ENCODE results near the gene MEPCE. TPM values are rescaled to one million over a fixed set of nuclear protein-coding genes. Genes with fewer than 3 reads are reported as not detected.
A peak's percentile ranks its signal among the peaks of the same experiment; 100 is the strongest.

Gene MEPCE
- total and polyA plus RNA-seq, 9 of the 15 experiments (the other 6 are each of a cell fraction or from before 2014, with no cell fraction given): 10.9 to 76.3 (median 44.1) TPM

GRCh38 chr7:100428967-100429636, 529 bp upstream of the MEPCE start (continued):
- no peak; the same call in 1 of the 2 replicates for TF ChIP-seq ATF4 (CRISPR knock-in tag; IDR thresholded peaks at IDR 0.05)
- TF ChIP-seq TAF7 (tag; IDR thresholded peaks at IDR 0.05): peak; percentile 94
- peak; percentile 41 for TF ChIP-seq THRB (CRISPR knock-in tag; conservative IDR thresholded peaks at IDR 0.05)
- TF ChIP-seq PHF8 (IDR thresholded peaks at IDR 0.05; ENCODE audit: borderline replicate concordance, low read length): peak; percentile 66
- no peak for TF ChIP-seq ZBTB11 (CRISPR knock-in tag; IDR thresholded peaks at IDR 0.05)
- no peak for TF ChIP-seq RBM25 (IDR thresholded peaks at IDR 0.05; ENCODE audit: low read depth, low read length, severe bottlenecking)
- TF ChIP-seq KLF13 (tag; IDR thresholded peaks at IDR 0.05; ENCODE audit: borderline replicate concordance, low read depth): peak; percentile 95
- TF ChIP-seq FOXJ2 (tag; IDR thresholded peaks at IDR 0.05): no peak
- TF ChIP-seq ZNF311 (CRISPR knock-in tag; IDR thresholded peaks at IDR 0.05): no peak
- TF ChIP-seq MAX (CRISPR knock-in tag; IDR thresholded peaks at IDR 0.05): peak; percentile 94
- TF ChIP-seq TAL1 (IDR thresholded peaks at IDR 0.05): no peak
- TF ChIP-seq RBM39 (optimal IDR thresholded peaks at IDR 0.05; ENCODE audit: low read depth, low read length): peak; percentile 69
- no peak for TF ChIP-seq MED1 (CRISPR knock-in tag; IDR thresholded peaks at IDR 0.05; ENCODE audit: borderline replicate concordance)
- peak; percentile 63 for TF ChIP-seq GTF2F1 (IDR thresholded peaks at IDR 0.05; ENCODE audit: low read depth, low read length)
- no peak for TF ChIP-seq PTTG1 (tag; IDR thresholded peaks at IDR 0.05; ENCODE audit: low read depth)
- no peak for TF ChIP-seq SAP30 (IDR thresholded peaks at IDR 0.05; ENCODE audit: borderline replicate concordance, insufficient read depth, low read depth, low read length, poor library complexity, severe bottlenecking)
- TF ChIP-seq PTRF (tag; IDR thresholded peaks at IDR 0.05): no peak
- TF ChIP-seq E2F5 (CRISPR knock-in tag; IDR thresholded peaks at IDR 0.05): no peak
- no peak for TF ChIP-seq RBM14 (IDR thresholded peaks at IDR 0.05; ENCODE audit: borderline replicate concordance, insufficient read depth, low read depth, low read length)
